A673 (cell line): ENCODE measurements around the gene SYTL3.

ENCODE experiments used
- CTCF ChIP-seq: fragments of 300-800, 200-600 bp; sonication (generic); conservative IDR thresholded peaks from 2 replicates; pipeline ENCODE4 v1.5.1; 2017; ENCODE audit warnings: low read depth, mild to moderate bottlenecking, antibody characterized with exemption, low read length, moderate library complexity, mixed read lengths
- EZH2 ChIP-seq: fragments of 200-600 bp; sonication (generic); IDR thresholded peaks from 2 replicates; pipeline ENCODE4 v1.6.1; 2017; ENCODE audit warnings: borderline replicate concordance, low read depth, mild to moderate bottlenecking, mixed read lengths, antibody characterized with exemption, low read length; ENCODE audit not compliant: poor library complexity, severe bottlenecking

DNA sequence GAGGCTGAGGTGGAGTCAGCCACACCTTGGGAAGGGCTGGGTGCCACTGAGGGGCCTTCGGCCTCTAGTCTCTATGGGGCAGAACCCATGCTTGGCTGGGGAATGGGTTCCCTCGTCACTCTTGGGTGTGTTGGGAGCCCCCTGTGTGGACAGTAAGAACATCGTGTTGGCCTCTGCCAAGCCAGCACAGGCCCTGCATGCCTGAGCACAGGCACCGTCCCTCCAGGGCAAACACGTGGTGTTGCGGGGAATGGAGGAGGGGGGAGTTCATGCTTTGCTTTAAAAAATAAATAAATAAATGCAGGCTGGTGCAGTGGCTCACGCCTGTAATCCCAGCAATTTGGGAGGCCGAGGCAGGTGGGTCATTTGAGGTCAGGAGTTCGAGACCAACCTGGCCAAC is 106.3 kb downstream of the SYTL3 start:
- no peak for TF ChIP-seq EZH2
- no peak for TF ChIP-seq CTCF
